ENCODE measurements around the gene SLC11A1. TPM values are rescaled to one million over a fixed set of nuclear protein-coding genes. Genes with fewer than 3 reads are reported as not detected.
A peak's percentile ranks its signal among the peaks of the same experiment; 100 is the strongest.

Gene SLC11A1
- total RNA-seq, 1 donor from 2014 or later, result 6.8 TPM

GRCh38 chr2:218405086-218405745 lies 23.1 kb downstream of the SLC11A1 start:
- no peak for DNase-seq

GRCh38 chr2:218405746-218406208 lies 23.7 kb downstream of the SLC11A1 start:
- peak; percentile 48 for DNase-seq

GRCh38 chr2:218406209-218406948 lies 24.3 kb downstream of the SLC11A1 start:
- peak; percentile 98 for DNase-seq

- DNase-seq, result peak; percentile 78
These were observed 25.0 kb downstream of the SLC11A1 start for GRCh38 chr2:218406949-218407618.

GRCh38 chr2:218407717-218408116 lies 25.6 kb downstream of the SLC11A1 start:
- peak; percentile 22 for DNase-seq

- DNase-seq, result no peak
These were observed 36.2 kb downstream of the SLC11A1 start for GRCh38 chr2:218418321-218418716.

- no peak for DNase-seq
These were observed 36.8 kb downstream of the SLC11A1 start, which contains the start of gene VIL1 for GRCh38 chr2:218418717-218419458. TSS of gene VIL1 (plus strand) at chr2:218419123. CDS start at chr2:218423779, 4,656 bp downstream.

GRCh38 chr2:218419630-218420216 lies 37.6 kb downstream of the SLC11A1 start:
- DNase-seq, result no peak

GRCh38 chr2:218421027-218421426 lies 39.0 kb downstream of the SLC11A1 start:
- DNase-seq, result no peak

GRCh38 chr2:218422403-218423086 lies 40.5 kb downstream of the SLC11A1 start:
- DNase-seq, result no peak

- DNase-seq, result no peak
These were observed 41.5 kb downstream of the SLC11A1 start for GRCh38 chr2:218423584-218423983.

- DNase-seq, result no peak
These were observed 43.5 kb downstream of the SLC11A1 start for GRCh38 chr2:218425531-218425930.

GRCh38 chr2:218427741-218428140 lies 45.7 kb downstream of the SLC11A1 start:
- no peak for DNase-seq

GRCh38 chr2:218428846-218429558 lies 46.9 kb downstream of the SLC11A1 start:
- no peak for DNase-seq

GRCh38 chr2:218429911-218430692 lies 48.0 kb downstream of the SLC11A1 start:
- no peak for DNase-seq

GRCh38 chr2:218430721-218431120 lies 48.6 kb downstream of the SLC11A1 start:
- DNase-seq, result no peak

GRCh38 chr2:218431878-218432277 lies 49.8 kb downstream of the SLC11A1 start:
- no peak for DNase-seq

GRCh38 chr2:218432676-218433365 lies 50.7 kb downstream of the SLC11A1 start:
- no peak for DNase-seq

GRCh38 chr2:218434456-218434855 lies 52.4 kb downstream of the SLC11A1 start:
- DNase-seq, result no peak
